Left renal cortex interstitium (tissue), 4 donors: ENCODE data around the gene GPI. TPM values are rescaled to one million over a fixed set of nuclear protein-coding genes. Genes with fewer than 3 reads are reported as not detected.
"Not testable (repeated sequence)": the region's sequence is repeated elsewhere in the genome, so short reads cannot be mapped to it uniquely, and the experiment has no call there.

Source experiments
- DNase-seq, 4 donors: peaks; one replicate each; pipeline ENCODE4 v3.0.0-alpha.2; 2013; ENCODE audit warnings: low read depth in 4 of 4, low spot score in 2 of 4, missing footprints in 1 of 4
- polyA plus RNA-seq, 4 donors: library from polyadenylated mRNA; unstranded; fragments of 120-200 nt; gene quantifications; one replicate each; pipeline ENCODE4 v1.2.1, GENCODE V29; 2013; ENCODE audit not compliant: insufficient read length in 4 of 4

GPI gene
- polyA plus RNA-seq, 4 donors = 137 to 180 (median 168) TPM

DNA sequence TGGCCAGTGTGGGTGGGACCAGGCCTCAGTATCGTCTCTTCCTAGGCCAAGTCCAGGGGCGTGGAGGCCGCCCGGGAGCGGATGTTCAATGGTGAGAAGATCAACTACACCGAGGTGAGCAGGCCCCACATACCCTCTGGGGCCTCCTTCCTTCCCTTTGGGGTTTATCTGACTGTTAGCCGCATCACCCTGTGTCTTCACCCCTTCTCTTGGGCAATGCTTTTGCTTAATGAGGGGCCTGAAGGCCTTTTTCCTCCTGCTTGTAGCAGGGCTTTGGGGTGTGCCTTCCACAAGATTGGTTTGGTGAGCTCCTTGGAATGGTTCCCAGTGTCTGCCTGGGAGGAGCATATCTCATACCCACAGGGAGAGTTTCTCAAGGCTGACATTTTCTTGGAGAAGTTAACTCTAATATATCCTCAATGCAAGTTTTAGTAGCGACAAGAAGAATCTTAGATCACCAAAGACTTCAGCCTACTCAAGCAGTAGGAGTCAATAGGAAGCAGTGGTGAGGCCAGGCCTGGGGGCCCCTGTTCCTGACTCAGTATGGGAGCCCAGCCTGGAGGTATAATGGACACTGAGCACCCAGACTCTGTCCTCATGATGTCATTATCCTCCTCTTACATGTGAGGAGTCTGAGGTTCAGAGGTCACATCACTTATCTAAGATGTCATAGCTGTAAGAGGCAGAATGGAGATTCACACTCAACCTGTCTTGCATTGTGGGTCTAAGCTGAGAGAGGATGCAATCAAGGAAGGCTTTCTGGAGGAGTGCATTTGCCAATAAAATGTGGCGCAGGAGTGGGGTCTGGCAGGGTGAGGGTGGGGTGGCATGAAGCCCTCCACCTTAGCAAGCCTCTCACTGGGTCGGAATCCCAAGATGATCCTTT, 2.0 kb downstream of the GPI start:
- no peak for DNase-seq

DNA sequence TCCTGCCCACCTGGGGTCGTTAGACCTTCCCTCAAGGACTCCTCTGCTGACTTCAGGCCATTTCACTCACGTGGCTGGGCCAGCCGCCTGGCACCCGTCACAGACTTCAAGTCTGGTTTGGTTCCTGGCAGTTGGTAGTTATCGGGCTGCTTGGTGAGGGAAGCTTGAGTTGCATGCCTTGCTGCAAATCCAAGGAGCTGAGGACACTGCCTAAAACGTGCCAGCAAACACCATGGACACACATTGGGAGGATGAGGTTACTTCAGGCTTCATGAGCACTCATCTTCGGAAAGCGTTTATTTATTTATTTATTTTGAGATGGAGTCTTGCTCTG, 2.6 kb downstream of the GPI start:
- DNase-seq = no peak

- no peak for DNase-seq
These were observed 3.3 kb downstream of the GPI start for GRCh38 chr19:34368338-34368737.

DNA sequence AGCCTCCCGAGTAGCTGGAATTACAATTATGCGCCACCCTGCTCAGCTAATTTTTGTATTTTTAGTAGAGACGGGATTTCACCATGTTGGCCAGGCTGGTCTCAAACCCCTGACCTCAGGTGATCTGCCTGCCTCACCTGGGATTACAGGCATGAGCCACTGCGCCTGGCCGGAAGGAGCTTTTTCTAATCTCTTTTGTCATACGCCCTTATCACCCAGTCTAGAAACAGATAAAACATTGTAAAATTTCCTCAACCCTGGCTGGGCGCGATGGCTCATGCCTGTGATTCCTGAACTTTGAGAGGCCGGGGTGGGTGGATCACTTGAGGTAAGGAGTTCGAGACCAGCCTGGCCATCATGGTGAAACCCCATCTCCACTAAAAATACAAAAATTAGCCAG, 4.2 kb downstream of the GPI start:
- not testable (repeated sequence) for DNase-seq

- DNase-seq = no peak
These were observed 5.1 kb downstream of the GPI start for GRCh38 chr19:34370117-34370516.

GRCh38 chr19:34370983-34371382, 6.0 kb downstream of the GPI start:
- DNase-seq = no peak

GRCh38 chr19:34373601-34374288, 8.7 kb downstream of the GPI start:
- no peak for DNase-seq

DNA sequence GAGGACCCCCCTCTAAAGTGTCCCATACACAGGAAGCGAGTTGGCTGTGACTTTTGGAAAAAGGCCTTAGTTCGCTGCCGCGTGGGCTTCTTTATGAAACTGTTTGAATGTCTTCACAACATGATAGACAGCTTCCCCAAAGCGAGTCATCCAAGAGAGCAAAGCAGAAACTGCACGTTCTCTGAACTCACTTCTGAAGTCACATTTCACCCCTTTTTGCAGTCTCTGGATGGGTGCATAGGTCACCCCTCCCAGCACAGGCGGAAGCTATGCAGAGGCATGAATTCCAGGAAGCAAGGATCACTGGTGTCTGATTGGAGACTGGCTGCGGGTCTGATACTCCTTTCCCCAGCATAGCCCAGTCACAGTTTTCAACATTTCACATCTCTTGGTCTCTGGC, 10.6 kb downstream of the GPI start:
- no peak for DNase-seq

DNA sequence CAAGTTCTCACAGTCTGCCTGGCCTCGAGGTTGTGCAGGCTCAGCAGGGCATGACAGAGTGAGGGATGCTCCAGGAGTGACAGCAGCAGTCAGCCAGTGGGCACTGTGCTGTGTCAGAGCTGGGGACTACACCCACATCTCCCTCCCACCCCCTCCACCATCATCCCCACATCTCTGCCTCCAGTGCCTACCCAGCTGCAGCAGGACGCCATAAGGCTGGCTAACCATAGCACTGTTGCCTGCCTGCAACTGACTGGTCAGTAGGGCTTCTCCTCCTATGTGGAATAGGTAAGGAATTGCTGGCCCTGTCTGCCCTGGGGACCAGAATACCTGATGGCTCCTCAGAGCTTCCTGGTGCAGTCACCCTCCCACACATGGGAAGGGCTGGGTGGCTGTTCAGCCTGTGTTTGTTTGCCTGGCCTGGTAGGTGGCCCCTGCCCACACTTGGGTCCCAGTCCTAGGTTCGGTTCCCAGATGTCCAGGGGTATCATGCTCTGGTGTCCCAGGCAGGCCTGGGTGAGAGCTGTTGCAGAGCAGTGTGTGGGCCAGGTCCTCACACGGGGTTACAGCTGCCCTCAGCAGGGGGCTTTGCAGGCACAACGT, 15.7 kb downstream of the GPI start:
- no peak for DNase-seq

GRCh38 chr19:34381399-34382251, 16.6 kb downstream of the GPI start:
- no peak for DNase-seq

DNA sequence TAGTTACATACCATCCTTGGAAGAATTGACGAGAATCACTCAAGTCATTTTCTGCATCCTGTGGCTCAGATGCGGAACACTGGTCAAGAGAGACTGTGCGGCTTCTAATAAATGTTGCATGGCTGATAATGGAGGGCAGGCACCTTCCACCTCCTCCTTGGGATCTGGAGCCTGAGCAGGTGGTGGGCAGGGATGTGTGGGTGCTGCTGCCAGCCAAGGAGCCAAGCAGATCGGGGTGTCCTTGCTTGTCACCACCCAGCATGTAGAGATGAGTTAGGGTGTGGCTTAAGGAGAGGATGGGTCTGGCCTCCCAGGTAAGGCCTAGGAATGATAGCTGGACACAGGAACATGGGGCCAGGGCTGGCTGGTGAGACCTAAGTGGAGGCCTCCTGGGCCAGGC, 17.5 kb downstream of the GPI start:
- DNase-seq = no peak

GRCh38 chr19:34383599-34383998, 18.6 kb downstream of the GPI start:
- no peak for DNase-seq

GRCh38 chr19:34386645-34387445, 21.8 kb downstream of the GPI start:
- DNase-seq = no peak

GRCh38 chr19:34387446-34387810, 22.4 kb downstream of the GPI start:
- DNase-seq = no peak

GRCh38 chr19:34388745-34389144, 23.7 kb downstream of the GPI start:
- DNase-seq = not testable (repeated sequence)

- no peak for DNase-seq
These were observed 26.8 kb downstream of the GPI start for GRCh38 chr19:34391813-34392212.

- DNase-seq = no peak
These were observed 28.0 kb downstream of the GPI start for GRCh38 chr19:34393031-34393430.

GRCh38 chr19:34393629-34394028, 28.6 kb downstream of the GPI start:
- DNase-seq = no peak

DNA sequence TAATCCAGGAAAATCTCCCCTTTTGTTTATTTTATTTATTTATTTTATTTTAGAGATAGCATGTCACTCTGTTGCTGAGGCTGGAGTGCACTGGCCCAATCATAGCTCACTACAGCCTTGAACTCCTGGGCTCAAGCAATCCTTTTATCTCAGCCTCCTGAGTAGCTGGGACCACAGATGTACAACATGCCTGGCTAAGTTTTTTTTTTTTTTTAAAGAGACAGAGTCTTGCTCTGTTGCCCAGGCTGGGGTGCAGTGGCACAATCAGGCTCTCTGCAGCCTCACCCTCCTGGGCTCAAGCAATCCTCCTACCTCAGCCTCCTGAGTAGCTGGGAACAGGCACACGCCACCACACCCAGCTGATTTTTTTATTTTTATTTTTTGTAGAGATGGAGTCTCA, 32.9 kb downstream of the GPI start:
- no peak for DNase-seq

GRCh38 chr19:34399886-34400285, 34.9 kb downstream of the GPI start:
- no peak for DNase-seq
